Erythroblast (primary cell): Measurements from ENCODE around the gene CWH43.
"Not testable (repeated sequence)": the region's sequence is repeated elsewhere in the genome, so short reads cannot be mapped to it uniquely, and the experiment has no call there.

ENCODE experiments used
- DNase-seq, 2 experiments: peaks; one replicate each; lab custom pipeline; 2025; lab: John Stamatoyannopoulos, UW
- GATA1 ChIP-seq: IDR thresholded peaks from 2 replicates; pipeline ENCODE4 v1.6.1; 2011; ENCODE audit warnings: low read depth, mild to moderate bottlenecking, control low read depth, low read length, moderate library complexity

The CWH43 gene

GRCh38 chr4:49099831-49100444, 113.9 kb downstream of the CWH43 start:
- not testable (repeated sequence) for DNase-seq

GRCh38 chr4:49102344-49102898, 116.3 kb downstream of the CWH43 start:
- not testable (repeated sequence) for DNase-seq

- DNase-seq, result not testable (repeated sequence)
Observed at GRCh38 chr4:49103436-49104136, 117.5 kb downstream of the CWH43 start.

- DNase-seq, result not testable (repeated sequence)
Observed at GRCh38 chr4:49104231-49104930, 118.3 kb downstream of the CWH43 start.

GRCh38 chr4:49105248-49105904, 119.3 kb downstream of the CWH43 start:
- TF ChIP-seq GATA1, result peak; percentile 38
- DNase-seq, result not testable (repeated sequence)

More at GRCh38 chr4:49104231-49104930, 118.3 kb downstream of the CWH43 start:
- TF ChIP-seq GATA1, result peak; percentile 8

GRCh38 chr4:49107262-49107661, 121.2 kb downstream of the CWH43 start:
- not testable (repeated sequence) for DNase-seq

GRCh38 chr4:49108183-49108978, 122.3 kb downstream of the CWH43 start:
- DNase-seq, result not testable (repeated sequence)

- DNase-seq, result not testable (repeated sequence)
Observed at GRCh38 chr4:49109567-49110166, 123.6 kb downstream of the CWH43 start.

- not testable (repeated sequence) for DNase-seq
Observed at GRCh38 chr4:49110579-49110978, 124.5 kb downstream of the CWH43 start.
